Hematopoietic multipotent progenitor cell treated with erythropoietin and hydrocortisone succinate and interleukin-3 and kit ligand, for 6 days (in vitro differentiated cells): ENCODE measurements around the gene ZNF408.
"Not testable (repeated sequence)": the region's sequence is repeated elsewhere in the genome, so short reads cannot be mapped to it uniquely, and the experiment has no call there.

Experiments used
- DNase-seq: peaks from one replicate; pipeline ENCODE4 v3.0.0-alpha.2; 2015

The ZNF408 gene

GRCh38 chr11:46698597-46698996 is 2.2 kb upstream of the ZNF408 start:
- DNase-seq = no peak

- no peak for DNase-seq
Observed at GRCh38 chr11:46701078-46701654, 335 bp downstream of the ZNF408 start.

- DNase-seq = no peak
Observed at GRCh38 chr11:46705070-46705688, 4.3 kb downstream of the ZNF408 start.

- no peak for DNase-seq
Observed at GRCh38 chr11:46706886-46707285, 6.1 kb downstream of the ZNF408 start.

GRCh38 chr11:46709351-46709750 is 8.5 kb downstream of the ZNF408 start:
- not testable (repeated sequence) for DNase-seq

- no peak for DNase-seq
Observed at GRCh38 chr11:46710821-46711269, 10.0 kb downstream of the ZNF408 start.

- DNase-seq = no peak
Observed at GRCh38 chr11:46711303-46711702, 10.5 kb downstream of the ZNF408 start.

GRCh38 chr11:46712874-46713576 is 12.2 kb downstream of the ZNF408 start:
- no peak for DNase-seq

GRCh38 chr11:46717825-46718154 is 17.0 kb downstream of the ZNF408 start:
- DNase-seq = not testable (repeated sequence)

GRCh38 chr11:46718155-46719019 is 17.6 kb downstream of the ZNF408 start:
- DNase-seq = peak; percentile 41

- DNase-seq = no peak
Observed at GRCh38 chr11:46719048-46719542, 18.3 kb downstream of the ZNF408 start, which contains the start of gene F2. TSS of gene F2 (plus strand) at chr11:46719213. CDS start at chr11:46719236, 23 bp downstream.

GRCh38 chr11:46719543-46720218 is 18.9 kb downstream of the ZNF408 start:
- DNase-seq = no peak

- no peak for DNase-seq
Observed at GRCh38 chr11:46721286-46721685, 20.5 kb downstream of the ZNF408 start.

- DNase-seq = no peak
Observed at GRCh38 chr11:46722566-46723358, 21.9 kb downstream of the ZNF408 start.

- no peak for DNase-seq
Observed at GRCh38 chr11:46723359-46723680, 22.5 kb downstream of the ZNF408 start.

- no peak for DNase-seq
Observed at GRCh38 chr11:46724088-46724487, 23.3 kb downstream of the ZNF408 start.

- DNase-seq = no peak
Observed at GRCh38 chr11:46725338-46726205, 24.7 kb downstream of the ZNF408 start.

GRCh38 chr11:46726206-46726862 is 25.5 kb downstream of the ZNF408 start:
- no peak for DNase-seq

- DNase-seq = no peak
Observed at GRCh38 chr11:46727952-46728658, 27.3 kb downstream of the ZNF408 start.

- no peak for DNase-seq
Observed at GRCh38 chr11:46728659-46729040, 27.8 kb downstream of the ZNF408 start.
